Measurements from ENCODE around the gene PAM. TPM values are rescaled to one million over a fixed set of nuclear protein-coding genes. Genes with fewer than 3 reads are reported as not detected.
A peak's percentile ranks its signal among the peaks of the same experiment; 100 is the strongest.

Gene PAM
- total RNA-seq, 1 donor from 2014 or later = 136 TPM

DNA sequence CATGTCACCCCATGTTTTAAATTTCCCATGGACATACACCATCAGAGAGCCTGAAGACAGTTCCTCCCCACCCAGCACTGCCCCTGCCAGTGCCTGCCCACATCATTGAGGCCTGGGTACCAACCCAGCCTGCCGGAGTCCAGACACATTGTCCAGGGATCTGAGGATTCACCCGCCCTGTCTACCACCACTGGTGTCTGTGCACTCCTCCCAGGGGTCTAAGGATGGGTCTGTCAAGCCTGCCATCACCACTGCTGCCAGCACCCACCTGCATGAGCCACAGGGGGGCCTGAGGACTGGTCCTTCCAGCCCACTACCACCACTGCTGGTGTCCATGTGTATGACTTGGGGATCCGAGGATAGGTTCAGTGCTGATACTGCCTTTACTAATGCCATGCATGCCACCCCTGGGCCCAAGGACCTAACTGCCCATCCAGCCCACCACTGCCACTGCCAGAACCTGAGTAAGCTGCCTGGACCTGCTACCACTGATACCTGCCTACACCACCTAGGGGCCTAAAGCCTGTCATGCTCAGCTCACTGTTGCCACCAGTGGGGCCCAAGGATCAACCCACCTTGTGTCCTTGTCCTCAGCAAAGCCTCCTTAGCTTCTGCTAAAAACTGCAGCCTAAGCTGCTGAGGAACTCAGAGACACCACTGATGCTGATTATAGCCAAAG, 227.0 kb downstream of the PAM start:
- no peaks in the 10 kb centered on the region for H3K4me1 ChIP-seq
- DNase-seq (ENCODE audit: extremely low spot score in 2 of 2) = no peak
- intact Hi-C loops (cut with DNase I) = loop anchor here (10.0 kb wide), 1 partner anchor 197 kb away; no protein-coding TSS in a partner anchor
- TF ChIP-seq, protein P1, sequence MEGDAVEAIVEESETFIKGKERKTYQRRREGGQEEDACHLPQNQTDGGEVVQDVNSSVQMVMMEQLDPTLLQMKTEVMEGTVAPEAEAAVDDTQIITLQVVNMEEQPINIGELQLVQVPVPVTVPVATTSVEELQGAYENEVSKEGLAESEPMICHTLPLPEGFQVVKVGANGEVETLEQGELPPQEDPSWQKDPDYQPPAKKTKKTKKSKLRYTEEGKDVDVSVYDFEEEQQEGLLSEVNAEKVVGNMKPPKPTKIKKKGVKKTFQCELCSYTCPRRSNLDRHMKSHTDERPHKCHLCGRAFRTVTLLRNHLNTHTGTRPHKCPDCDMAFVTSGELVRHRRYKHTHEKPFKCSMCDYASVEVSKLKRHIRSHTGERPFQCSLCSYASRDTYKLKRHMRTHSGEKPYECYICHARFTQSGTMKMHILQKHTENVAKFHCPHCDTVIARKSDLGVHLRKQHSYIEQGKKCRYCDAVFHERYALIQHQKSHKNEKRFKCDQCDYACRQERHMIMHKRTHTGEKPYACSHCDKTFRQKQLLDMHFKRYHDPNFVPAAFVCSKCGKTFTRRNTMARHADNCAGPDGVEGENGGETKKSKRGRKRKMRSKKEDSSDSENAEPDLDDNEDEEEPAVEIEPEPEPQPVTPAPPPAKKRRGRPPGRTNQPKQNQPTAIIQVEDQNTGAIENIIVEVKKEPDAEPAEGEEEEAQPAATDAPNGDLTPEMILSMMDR (IDR thresholded peaks at IDR 0.05) = no peak
- peak in 1 of 2 donors; percentile 30 for TF ChIP-seq POLR2AphosphoS5 (IDR thresholded peaks at IDR 0.05; ENCODE audit: insufficient read depth in 1 of 2, low read depth in 1 of 2)
- TF ChIP-seq POLR2A (IDR thresholded peaks at IDR 0.05) = no peak
- H3K4me3 ChIP-seq = no peak overlapping the region
- no peak overlapping the region for H3K27ac ChIP-seq
- no peaks in the 10 kb centered on the region for H3K36me3 ChIP-seq
- no peaks in the 10 kb centered on the region for H3K27me3 ChIP-seq
- H3K9me3 ChIP-seq = no peaks in the 10 kb centered on the region

DNA sequence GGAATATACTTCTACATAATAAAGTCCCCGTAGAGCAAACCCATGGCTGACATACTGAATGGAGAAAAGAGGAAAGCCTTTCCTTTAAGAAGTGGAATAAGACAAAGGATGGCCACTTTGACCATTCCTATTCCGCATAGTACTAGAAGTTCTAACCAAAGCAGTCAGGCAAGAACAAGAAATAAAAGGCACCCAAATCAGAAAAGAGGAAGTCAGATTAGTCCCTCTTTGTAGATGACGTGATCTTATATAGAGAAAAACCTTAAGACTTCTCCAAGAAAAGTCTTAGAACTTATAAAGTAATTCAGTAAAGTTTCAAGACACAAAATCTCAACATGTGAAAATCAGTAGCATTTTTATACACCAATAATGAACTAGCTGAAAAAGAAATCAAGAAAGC, 231.0 kb downstream of the PAM start:
- DNase-seq (ENCODE audit: extremely low spot score in 2 of 2) = no peak
- H3K4me1 ChIP-seq = no peaks in the 10 kb centered on the region
- TF ChIP-seq POLR2A (IDR thresholded peaks at IDR 0.05) = no peak
- no peak for TF ChIP-seq POLR2AphosphoS5 (IDR thresholded peaks at IDR 0.05; ENCODE audit: insufficient read depth in 1 of 2, low read depth in 1 of 2)
- TF ChIP-seq, protein P1 (IDR thresholded peaks at IDR 0.05) = no peak
- H3K36me3 ChIP-seq = no peaks in the 10 kb centered on the region
- H3K27me3 ChIP-seq = no peaks in the 10 kb centered on the region
- no peaks in the 10 kb centered on the region for H3K9me3 ChIP-seq
- no peak overlapping the region for H3K27ac ChIP-seq
- no peak overlapping the region for H3K4me3 ChIP-seq
- intact Hi-C loops (cut with DNase I) = loop anchor here (10.0 kb wide), 1 partner anchor 201 kb away; no protein-coding TSS in a partner anchor

DNA sequence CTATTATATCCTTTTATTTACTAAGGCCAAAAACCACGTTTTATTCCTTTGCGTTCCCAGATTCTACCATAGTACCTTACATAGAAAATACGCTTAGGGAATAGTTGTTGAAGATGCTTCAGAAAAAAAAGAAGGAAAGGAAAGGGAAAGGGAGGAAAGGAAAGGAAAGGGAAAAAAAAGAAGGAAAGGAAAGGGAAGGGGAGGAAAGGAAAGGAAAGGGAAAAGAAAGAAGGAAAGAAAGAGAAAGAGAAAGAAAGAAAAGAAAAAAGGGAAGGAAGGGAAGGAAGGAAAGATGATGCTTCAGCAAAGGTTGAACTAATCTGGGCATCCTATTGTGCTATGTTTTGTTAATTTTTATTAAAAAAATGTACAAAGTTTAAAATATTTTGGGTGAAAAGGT, 233.4 kb downstream of the PAM start:
- Histone ChIP-seq H3K27ac (no peak overlapping the region), H3K9me3 (no peaks in the 10 kb centered on the region), H3K36me3 (no peaks in the 10 kb centered on the region), H3K4me1 (no peaks in the 10 kb centered on the region), H3K4me3 (no peak overlapping the region), H3K27me3 (no peaks in the 10 kb centered on the region)
- TF ChIP-seq POLR2AphosphoS5 (IDR thresholded peaks at IDR 0.05; ENCODE audit: insufficient read depth in 1 of 2, low read depth in 1 of 2) (no peak), POLR2A (IDR thresholded peaks at IDR 0.05) (no peak)
- TF ChIP-seq, protein P1 (IDR thresholded peaks at IDR 0.05) = no peak
- intact Hi-C loops (cut with DNase I) = loop anchor here (10.0 kb wide), 1 partner anchor 204 kb away; no protein-coding TSS in a partner anchor
- no peak for DNase-seq (ENCODE audit: extremely low spot score in 2 of 2)

DNA sequence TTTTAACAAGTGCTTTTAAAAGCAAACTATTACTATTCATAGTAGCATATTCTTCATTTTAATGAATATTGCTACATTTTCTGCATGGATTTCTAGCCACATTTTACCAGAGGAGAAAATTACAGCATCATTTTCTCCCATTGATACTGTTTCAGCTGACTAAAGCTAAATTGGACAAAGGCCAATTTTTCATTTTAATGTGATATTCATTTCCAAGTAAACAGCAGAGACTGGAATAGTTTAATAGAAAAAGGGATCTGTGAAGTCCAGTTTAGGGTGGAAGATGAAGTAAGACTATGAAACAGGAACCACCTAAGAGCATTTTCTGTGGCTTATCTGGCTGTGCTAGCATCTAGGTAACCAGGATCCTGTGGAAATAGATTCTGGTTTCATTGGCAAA, 236.7 kb downstream of the PAM start:
- intact Hi-C loops (cut with DNase I) = no loop called here
- Histone ChIP-seq H3K4me3 (no peak overlapping the region), H3K4me1 (no peaks in the 10 kb centered on the region), H3K27ac (no peak overlapping the region), H3K36me3 (no peaks in the 10 kb centered on the region), H3K9me3 (no peaks in the 10 kb centered on the region), H3K27me3 (no peaks in the 10 kb centered on the region)
- TF ChIP-seq POLR2AphosphoS5 (IDR thresholded peaks at IDR 0.05; ENCODE audit: insufficient read depth in 1 of 2, low read depth in 1 of 2) (no peak), POLR2A (IDR thresholded peaks at IDR 0.05) (no peak)
- no peak for DNase-seq (ENCODE audit: extremely low spot score in 2 of 2)

DNA sequence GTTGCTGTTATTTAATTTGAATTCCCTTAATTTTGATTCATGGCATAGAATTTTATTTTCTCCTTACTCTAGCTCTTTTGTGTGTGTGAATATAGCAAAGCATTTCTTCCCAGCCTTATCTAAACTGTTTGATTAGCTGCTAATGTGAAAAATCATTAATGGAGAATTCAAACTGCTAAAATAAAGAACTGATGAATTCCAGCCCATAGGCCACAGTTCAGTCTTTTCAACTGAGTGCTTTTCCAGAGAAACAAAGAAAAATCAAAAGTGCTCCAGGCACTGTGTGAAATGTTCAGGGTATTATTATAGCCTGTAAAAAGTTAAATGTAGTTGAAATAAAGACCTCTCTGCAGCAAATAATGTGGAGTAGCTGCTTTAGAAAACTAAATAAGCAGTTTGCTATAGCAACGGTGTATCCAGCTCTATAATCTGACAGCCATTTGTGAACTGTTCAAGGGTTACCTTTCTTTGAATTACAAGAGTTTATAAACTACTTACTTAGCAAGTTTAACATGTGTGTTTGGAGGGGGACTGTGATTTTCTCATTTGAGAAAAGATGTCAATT, 241.0 kb downstream of the PAM start:
- TF ChIP-seq, protein P1 (IDR thresholded peaks at IDR 0.05) = no peak
- TF ChIP-seq POLR2AphosphoS5 (IDR thresholded peaks at IDR 0.05; ENCODE audit: insufficient read depth in 1 of 2, low read depth in 1 of 2) = no peak
- no peak for TF ChIP-seq POLR2A (IDR thresholded peaks at IDR 0.05)
- intact Hi-C loops (cut with DNase I) = no loop called here
- Histone ChIP-seq H3K27ac (no peak overlapping the region), H3K27me3 (no peaks in the 10 kb centered on the region), H3K4me1 (no peaks in the 10 kb centered on the region), H3K4me3 (no peak overlapping the region), H3K36me3 (no peaks in the 10 kb centered on the region), H3K9me3 (no peaks in the 10 kb centered on the region)
- DNase-seq (ENCODE audit: extremely low spot score in 2 of 2) = no peak
